ENCODE measurements around the gene CHST9.

DNA sequence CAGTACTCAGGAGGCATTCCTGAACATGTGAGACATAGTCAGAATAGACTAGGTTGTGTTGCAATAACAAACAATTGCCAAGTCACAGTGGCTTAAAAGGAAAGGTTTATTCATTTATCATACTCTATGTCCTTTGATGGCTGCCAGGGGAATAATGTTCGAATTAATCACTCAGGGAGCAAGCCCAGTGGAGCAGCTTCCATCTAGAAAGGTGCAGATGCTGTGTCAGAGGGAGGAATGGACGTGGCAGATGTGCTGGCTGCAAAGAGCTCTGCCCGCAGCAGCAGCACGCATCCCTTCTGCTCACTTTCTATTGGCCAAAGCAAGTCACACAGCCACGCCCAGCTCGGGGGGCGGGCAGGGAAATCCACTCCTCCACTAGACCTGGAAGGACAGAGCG lies 213.7 kb downstream of the CHST9 start:
- TF ChIP-seq CTCF (conservative IDR thresholded peaks at IDR 0.05) (no peak), EZH2 (IDR thresholded peaks at IDR 0.05; ENCODE audit: low read depth) (no peak)

Data from PC-9 (cell line).